ENCODE results near the gene ELF5. TPM values are rescaled to one million over a fixed set of nuclear protein-coding genes. Genes with fewer than 3 reads are reported as not detected.

ELF5 gene
- total RNA-seq, 5 donors from 2014 or later (not counting 1 experiment from before 2014, with no cell fraction given) = not detected

GRCh38 chr11:34438529-34439507 lies 74.8 kb downstream of the ELF5 start, which contains the start of gene CAT:
Gene CAT (plus strand): TSS chr11:34438934. CDS start chr11:34439014, 80 bp downstream.
- Histone ChIP-seq H3K27me3 (replicated peaks in 1 of 2; ENCODE audit: control insufficient read depth in 2 of 2, extremely low read depth in 1 of 2, insufficient read depth in 2 of 2, low read length in 1 of 2) (no peaks in the 10 kb centered on the region), H3K36me3 (ENCODE audit: control insufficient read depth in 2 of 2, extremely low read depth in 1 of 2, insufficient read depth in 1 of 2, low read length in 1 of 2) (no peaks in the 10 kb centered on the region), H3K4me3 (ENCODE audit: control insufficient read depth in 1 of 2, extremely low read depth in 1 of 2, low read length in 1 of 2) (peak within 1 kb of the TSS; percentile 85 to 94), H3K27ac (ENCODE audit: low read length) (peak within 1 kb of the TSS; percentile 83), H3K4me1 (ENCODE audit: control insufficient read depth in 1 of 2, extremely low read depth in 1 of 2, insufficient read depth in 2 of 2, low read length in 2 of 2) (peaks cover 17 to 20% of the 10 kb centered on the region in 2 experiments), H3K9me3 (no peaks in the 10 kb centered on the region)
- ChIA-PET CTCF (interaction anchor here in 1 of 2 donors (0.7 to 1.2 kb wide), 4 partner anchors 81 to 1359 kb away, joined by 3 read pairs; partner anchors contain the start of gene ABTB2), POLR2A (interaction anchor here in 1 of 2 donors (0.5 kb wide), 1 partner anchor 573 kb away, joined by 10 read pairs; no protein-coding TSS in a partner anchor)
- H3K4me1 Mint-ChIP-seq = peaks cover 34 to 47% (median 42%) of the 10 kb centered on the region in 3 donors
- no peaks in the 10 kb centered on the region for H3K9me3 Mint-ChIP-seq
- DNase-seq (peak; percentile 92 to 99 (median 97)), ATAC-seq (replicated peaks in 1 of 4) (peak; percentile 96 to 98 (median 96))
- H3K36me3 Mint-ChIP-seq = no peaks in the 10 kb centered on the region
- WGBS (ENCODE audit: insufficient coverage) = under 1% methylated on average over 59 of the region's 62 CpGs
- H3K4me3 Mint-ChIP-seq = peak within 1 kb of the TSS; percentile 96 to 99 (median 98)
- no peaks in the 10 kb centered on the region for H3K27me3 Mint-ChIP-seq
- peak within 1 kb of the TSS; percentile 90 to 95 for H3K27ac Mint-ChIP-seq

GRCh38 chr11:34437224-34438125 lies 76.1 kb downstream of the ELF5 start:
- H3K27me3 ChIP-seq (replicated peaks in 1 of 2; ENCODE audit: control insufficient read depth in 2 of 2, extremely low read depth in 1 of 2, insufficient read depth in 2 of 2, low read length in 1 of 2) = no peaks in the 10 kb centered on the region
- no peak for ATAC-seq (replicated peaks in 1 of 4)
- ChIA-PET CTCF (interaction anchor here in 1 of 2 donors (1.2 kb wide), 1 partner anchor 213 kb away, joined by 3 read pairs; no protein-coding TSS in a partner anchor), POLR2A (interaction anchor here (0.5 to 0.6 kb wide), 3 partner anchors 38 to 1848 kb away, joined by 3 to 10 read pairs (median 3); no protein-coding TSS in a partner anchor)
- peaks cover 0 to 2% of the 10 kb centered on the region in 2 donors for H3K27me3 Mint-ChIP-seq
- H3K27ac ChIP-seq (ENCODE audit: low read length) = no peak overlapping the region
- H3K36me3 ChIP-seq (ENCODE audit: control insufficient read depth in 2 of 2, extremely low read depth in 1 of 2, insufficient read depth in 1 of 2, low read length in 1 of 2) = no peaks in the 10 kb centered on the region
- peaks cover 15 to 18% of the 10 kb centered on the region in 2 experiments for H3K4me1 ChIP-seq (ENCODE audit: control insufficient read depth in 1 of 2, extremely low read depth in 1 of 2, insufficient read depth in 2 of 2, low read length in 2 of 2)
- no peak overlapping the region for H3K4me3 ChIP-seq (ENCODE audit: control insufficient read depth in 1 of 2, extremely low read depth in 1 of 2, low read length in 1 of 2)
- no peak overlapping the region for H3K27ac Mint-ChIP-seq
- DNase-seq = no peak
- no peaks in the 10 kb centered on the region for H3K9me3 ChIP-seq
- H3K9me3 Mint-ChIP-seq = no peaks in the 10 kb centered on the region
- peaks cover 26 to 39% (median 30%) of the 10 kb centered on the region in 3 donors for H3K4me1 Mint-ChIP-seq
- no peaks in the 10 kb centered on the region for H3K36me3 Mint-ChIP-seq
- peak overlapping the region in 2 of 3 donors; percentile 98 to 99 for H3K4me3 Mint-ChIP-seq
- no CpG with 5 or more reads among the region's 2 CpGs for WGBS (ENCODE audit: insufficient coverage)

GRCh38 chr11:34433899-34434298 lies 79.7 kb downstream of the ELF5 start:
- Histone ChIP-seq H3K4me1 (ENCODE audit: control insufficient read depth in 1 of 2, extremely low read depth in 1 of 2, insufficient read depth in 2 of 2, low read length in 2 of 2) (peaks cover 0 to 6% of the 10 kb centered on the region in 2 experiments), H3K4me3 (ENCODE audit: control insufficient read depth in 1 of 2, extremely low read depth in 1 of 2, low read length in 1 of 2) (no peak overlapping the region), H3K27ac (ENCODE audit: low read length) (no peak overlapping the region), H3K9me3 (no peaks in the 10 kb centered on the region), H3K27me3 (replicated peaks in 1 of 2; ENCODE audit: control insufficient read depth in 2 of 2, extremely low read depth in 1 of 2, insufficient read depth in 2 of 2, low read length in 1 of 2) (no peaks in the 10 kb centered on the region), H3K36me3 (ENCODE audit: control insufficient read depth in 2 of 2, extremely low read depth in 1 of 2, insufficient read depth in 1 of 2, low read length in 1 of 2) (no peaks in the 10 kb centered on the region)
- H3K27ac Mint-ChIP-seq = no peak overlapping the region
- WGBS (ENCODE audit: insufficient coverage) = 88% methylated on average over 2 of the region's 3 CpGs
- H3K36me3 Mint-ChIP-seq = no peaks in the 10 kb centered on the region
- H3K4me3 Mint-ChIP-seq = no peak overlapping the region
- ChIA-PET CTCF (no interaction called here), POLR2A (no interaction called here)
- H3K9me3 Mint-ChIP-seq = no peaks in the 10 kb centered on the region
- no peak for ATAC-seq (replicated peaks in 1 of 4)
- peaks cover 6 to 9% (median 9%) of the 10 kb centered on the region in 3 donors for H3K4me1 Mint-ChIP-seq
- no peak for DNase-seq
- H3K27me3 Mint-ChIP-seq = peaks cover 3 to 4% of the 10 kb centered on the region in 2 donors

GRCh38 chr11:34432822-34433221 lies 80.8 kb downstream of the ELF5 start:
- Histone ChIP-seq H3K36me3 (ENCODE audit: control insufficient read depth in 2 of 2, extremely low read depth in 1 of 2, insufficient read depth in 1 of 2, low read length in 1 of 2) (no peaks in the 10 kb centered on the region), H3K4me3 (ENCODE audit: control insufficient read depth in 1 of 2, extremely low read depth in 1 of 2, low read length in 1 of 2) (no peak overlapping the region), H3K27ac (ENCODE audit: low read length) (no peak overlapping the region), H3K27me3 (replicated peaks in 1 of 2; ENCODE audit: control insufficient read depth in 2 of 2, extremely low read depth in 1 of 2, insufficient read depth in 2 of 2, low read length in 1 of 2) (no peaks in the 10 kb centered on the region), H3K4me1 (ENCODE audit: control insufficient read depth in 1 of 2, extremely low read depth in 1 of 2, insufficient read depth in 2 of 2, low read length in 2 of 2) (peaks cover 0 to under 1% of the 10 kb centered on the region in 2 experiments), H3K9me3 (no peaks in the 10 kb centered on the region)
- no peak overlapping the region for H3K4me3 Mint-ChIP-seq
- H3K27ac Mint-ChIP-seq = no peak overlapping the region
- H3K4me1 Mint-ChIP-seq = peaks cover 0 to 6% (median 2%) of the 10 kb centered on the region in 3 donors
- no peaks in the 10 kb centered on the region for H3K9me3 Mint-ChIP-seq
- 87% methylated on average over 2 of the region's 5 CpGs for WGBS (ENCODE audit: insufficient coverage)
- no peak for ATAC-seq (replicated peaks in 1 of 4)
- ChIA-PET CTCF (no interaction called here), POLR2A (no interaction called here)
- peaks cover 3 to 4% of the 10 kb centered on the region in 2 donors for H3K27me3 Mint-ChIP-seq
- H3K36me3 Mint-ChIP-seq = no peaks in the 10 kb centered on the region
- DNase-seq = no peak

- no peak overlapping the region for H3K27ac Mint-ChIP-seq
- peaks cover 3 to 4% of the 10 kb centered on the region in 2 donors for H3K27me3 Mint-ChIP-seq
- no peaks in the 10 kb centered on the region for H3K9me3 Mint-ChIP-seq
- H3K36me3 Mint-ChIP-seq = no peaks in the 10 kb centered on the region
- ATAC-seq (replicated peaks in 1 of 4) (no peak), DNase-seq (no peak)
- no peaks in the 10 kb centered on the region for H3K9me3 ChIP-seq
- ChIA-PET POLR2A (no interaction called here), CTCF (no interaction called here)
- no CpG with 5 or more reads among the region's 4 CpGs for WGBS (ENCODE audit: insufficient coverage)
- H3K4me1 ChIP-seq (ENCODE audit: control insufficient read depth in 1 of 2, extremely low read depth in 1 of 2, insufficient read depth in 2 of 2, low read length in 2 of 2) = no peaks in the 10 kb centered on the region
- no peak overlapping the region for H3K4me3 ChIP-seq (ENCODE audit: control insufficient read depth in 1 of 2, extremely low read depth in 1 of 2, low read length in 1 of 2)
- no peak overlapping the region for H3K27ac ChIP-seq (ENCODE audit: low read length)
- H3K4me3 Mint-ChIP-seq = no peak overlapping the region
- H3K36me3 ChIP-seq (ENCODE audit: control insufficient read depth in 2 of 2, extremely low read depth in 1 of 2, insufficient read depth in 1 of 2, low read length in 1 of 2) = no peaks in the 10 kb centered on the region
- H3K4me1 Mint-ChIP-seq = peaks cover 0 to 3% (median 0%) of the 10 kb centered on the region in 3 donors
- no peaks in the 10 kb centered on the region for H3K27me3 ChIP-seq (replicated peaks in 1 of 2; ENCODE audit: control insufficient read depth in 2 of 2, extremely low read depth in 1 of 2, insufficient read depth in 2 of 2, low read length in 1 of 2)
Measured at GRCh38 chr11:34431979-34432378, 81.6 kb downstream of the ELF5 start.
